Esophagus mucosa (tissue), 1 donor: ENCODE measurements around the gene HOXC9. TPM values are rescaled to one million over a fixed set of nuclear protein-coding genes. Genes with fewer than 3 reads are reported as not detected.
A peak's percentile ranks its signal among the peaks of the same experiment; 100 is the strongest.

ENCODE experiments used
- ATAC-seq: fragments of 200-7000 bp; cut with Tn5 transposase; one replicate; pipeline ENCODE4 v1.9.1; 2020
- total RNA-seq: library from RNA; stranded (reverse); gene quantifications from one replicate; pipeline ENCODE4 v1.2.4, GENCODE V29; 2023
- donor health status: DM: yes; HTN: yes; CAD: no.

HOXC9 gene
- 1.2 TPM for total RNA-seq

GRCh38 chr12:54000116-54001114 is at the start of gene HOXC9:
TSS of gene HOXC9 (plus strand) at chr12:54000161. CDS start at chr12:54000189, 28 bp downstream.
- ATAC-seq, result peak; percentile 20

GRCh38 chr12:53950437-53950773 is 49.6 kb upstream of the HOXC9 start:
- ATAC-seq, result no peak

GRCh38 chr12:53950789-53951576 is 49.0 kb upstream of the HOXC9 start:
- ATAC-seq, result no peak

GRCh38 chr12:53951577-53952334 is 48.2 kb upstream of the HOXC9 start:
- ATAC-seq, result no peak

- ATAC-seq, result no peak
Measured at GRCh38 chr12:53952335-53952694, 47.6 kb upstream of the HOXC9 start.

GRCh38 chr12:53952871-53953734 is 46.9 kb upstream of the HOXC9 start:
- no peak for ATAC-seq

- no peak for ATAC-seq
Measured at GRCh38 chr12:53953831-53954693, 45.9 kb upstream of the HOXC9 start.

- ATAC-seq, result no peak
Measured at GRCh38 chr12:53954694-53955035, 45.3 kb upstream of the HOXC9 start, which contains the start of gene HOXC12. TSS of gene HOXC12 (plus strand) at chr12:53954903. CDS start at chr12:53954930, 27 bp downstream.

GRCh38 chr12:53955036-53955775 is 44.8 kb upstream of the HOXC9 start:
- ATAC-seq, result no peak

GRCh38 chr12:53955776-53956250 is 44.1 kb upstream of the HOXC9 start:
- ATAC-seq, result no peak

GRCh38 chr12:53956251-53956887 is 43.6 kb upstream of the HOXC9 start:
- peak; percentile 46 for ATAC-seq

GRCh38 chr12:53956914-53957536 is 42.9 kb upstream of the HOXC9 start:
- ATAC-seq, result no peak

GRCh38 chr12:53958128-53958527 is 41.8 kb upstream of the HOXC9 start:
- no peak for ATAC-seq

GRCh38 chr12:53959314-53959713 is 40.6 kb upstream of the HOXC9 start:
- ATAC-seq, result no peak

- no peak for ATAC-seq
Measured at GRCh38 chr12:53960187-53961024, 39.6 kb upstream of the HOXC9 start.

- no peak for ATAC-seq
Measured at GRCh38 chr12:53961025-53961761, 38.8 kb upstream of the HOXC9 start.

- ATAC-seq, result no peak
Measured at GRCh38 chr12:53963005-53963404, 37.0 kb upstream of the HOXC9 start.
